ENCODE measurements around the gene TEAD1.

- TF ChIP-seq EZH2phosphoT487 (IDR thresholded peaks at IDR 0.05; ENCODE audit: low read length): no peak
- no peak for TF ChIP-seq CTCF (IDR thresholded peaks at IDR 0.05; ENCODE audit: low read length)
Observed at GRCh38 chr11:12786891-12787290, 112.7 kb downstream of the TEAD1 start.
